HFFc6 (cell line): ENCODE data around the gene HLF. TPM values are rescaled to one million over a fixed set of nuclear protein-coding genes. Genes with fewer than 3 reads are reported as not detected.

Experiments used
- DNase-seq: peaks from one replicate; pipeline ENCODE4 v3.0.0-alpha.2; 2018
- H3K27ac Mint-ChIP-seq: 2 replicates; pipeline ENCODE4 v1.8.0; 2020; ENCODE audit warnings: mild to moderate bottlenecking, mixed read lengths
- H3K27me3 Mint-ChIP-seq: 2 replicates; pipeline ENCODE4 v1.8.0; 2021; ENCODE audit warnings: mild to moderate bottlenecking, moderate library complexity, mixed read lengths; ENCODE audit not compliant: insufficient read depth
- H3K36me3 Mint-ChIP-seq: 2 replicates; pipeline ENCODE4 v1.8.0; 2021; ENCODE audit warnings: low read depth, mixed read lengths
- H3K4me1 Mint-ChIP-seq: 2 replicates; pipeline ENCODE4 v1.8.0; 2020; ENCODE audit warnings: low read depth, mixed read lengths
- H3K4me3 Mint-ChIP-seq: 2 replicates; pipeline ENCODE4 v1.8.0; 2020; ENCODE audit warnings: mild to moderate bottlenecking, moderate library complexity, mixed read lengths
- H3K9me3 Mint-ChIP-seq: 2 replicates; pipeline ENCODE4 v1.8.0; 2020; ENCODE audit warnings: mild to moderate bottlenecking, mixed read lengths
- total RNA-seq, 6 experiments: library from RNA; stranded (reverse); fragmentation: NEBNext Ultra II Directional; extraction: Animal tissue kit (Norgen Biotek cat#: 25700); gene quantifications; 2 replicates in 1 of 6; 3 replicates in 5 of 6; pipeline ENCODE4 v1.2.3, GENCODE V29; 2021
- TF ChIP-seq, protein P1 (sequence below): fragments of 200-600 bp; sonication (generic); IDR thresholded peaks from 2 replicates; pipeline ENCODE4 v1.5.0; 2021; ENCODE audit warnings: antibody characterized with exemption, mild to moderate bottlenecking

Gene HLF
- total RNA-seq, 6 experiments from 2014 or later = not detected

DNA sequence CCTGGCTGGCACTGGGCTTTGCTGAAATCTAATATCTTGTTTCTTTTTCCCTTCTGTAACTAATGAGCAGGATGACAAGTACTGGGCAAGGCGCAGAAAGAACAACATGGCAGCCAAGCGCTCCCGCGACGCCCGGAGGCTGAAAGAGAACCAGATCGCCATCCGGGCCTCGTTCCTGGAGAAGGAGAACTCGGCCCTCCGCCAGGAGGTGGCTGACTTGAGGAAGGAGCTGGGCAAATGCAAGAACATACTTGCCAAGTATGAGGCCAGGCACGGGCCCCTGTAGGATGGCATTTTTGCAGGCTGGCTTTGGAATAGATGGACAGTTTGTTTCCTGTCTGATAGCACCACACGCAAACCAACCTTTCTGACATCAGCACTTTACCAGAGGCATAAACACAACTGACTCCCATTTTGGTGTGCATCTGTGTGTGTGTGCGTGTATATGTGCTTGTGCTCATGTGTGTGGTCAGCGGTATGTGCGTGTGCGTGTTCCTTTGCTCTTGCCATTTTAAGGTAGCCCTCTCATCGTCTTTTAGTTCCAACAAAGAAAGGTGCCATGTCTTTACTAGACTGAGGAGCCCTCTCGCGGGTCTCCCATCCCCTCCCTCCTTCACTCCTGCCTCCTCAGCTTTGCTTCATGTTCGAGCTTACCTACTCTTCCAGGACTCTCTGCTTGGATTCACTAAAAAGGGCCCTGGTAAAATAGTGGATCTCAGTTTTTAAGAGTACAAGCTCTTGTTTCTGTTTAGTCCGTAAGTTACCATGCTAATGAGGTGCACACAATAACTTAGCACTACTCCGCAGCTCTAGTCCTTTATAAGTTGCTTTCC is 56.0 kb downstream of the HLF start:
- peaks cover 24% of the 10 kb centered on the region for H3K4me1 Mint-ChIP-seq
- no peak for DNase-seq
- H3K27me3 Mint-ChIP-seq = peaks cover 3% of the 10 kb centered on the region
- no peaks in the 10 kb centered on the region for H3K9me3 Mint-ChIP-seq
- no peak overlapping the region for H3K27ac Mint-ChIP-seq
- peak overlapping the region; percentile 81 for H3K4me3 Mint-ChIP-seq
- TF ChIP-seq, protein P1, sequence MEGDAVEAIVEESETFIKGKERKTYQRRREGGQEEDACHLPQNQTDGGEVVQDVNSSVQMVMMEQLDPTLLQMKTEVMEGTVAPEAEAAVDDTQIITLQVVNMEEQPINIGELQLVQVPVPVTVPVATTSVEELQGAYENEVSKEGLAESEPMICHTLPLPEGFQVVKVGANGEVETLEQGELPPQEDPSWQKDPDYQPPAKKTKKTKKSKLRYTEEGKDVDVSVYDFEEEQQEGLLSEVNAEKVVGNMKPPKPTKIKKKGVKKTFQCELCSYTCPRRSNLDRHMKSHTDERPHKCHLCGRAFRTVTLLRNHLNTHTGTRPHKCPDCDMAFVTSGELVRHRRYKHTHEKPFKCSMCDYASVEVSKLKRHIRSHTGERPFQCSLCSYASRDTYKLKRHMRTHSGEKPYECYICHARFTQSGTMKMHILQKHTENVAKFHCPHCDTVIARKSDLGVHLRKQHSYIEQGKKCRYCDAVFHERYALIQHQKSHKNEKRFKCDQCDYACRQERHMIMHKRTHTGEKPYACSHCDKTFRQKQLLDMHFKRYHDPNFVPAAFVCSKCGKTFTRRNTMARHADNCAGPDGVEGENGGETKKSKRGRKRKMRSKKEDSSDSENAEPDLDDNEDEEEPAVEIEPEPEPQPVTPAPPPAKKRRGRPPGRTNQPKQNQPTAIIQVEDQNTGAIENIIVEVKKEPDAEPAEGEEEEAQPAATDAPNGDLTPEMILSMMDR = no peak
- H3K36me3 Mint-ChIP-seq = no peaks in the 10 kb centered on the region

DNA sequence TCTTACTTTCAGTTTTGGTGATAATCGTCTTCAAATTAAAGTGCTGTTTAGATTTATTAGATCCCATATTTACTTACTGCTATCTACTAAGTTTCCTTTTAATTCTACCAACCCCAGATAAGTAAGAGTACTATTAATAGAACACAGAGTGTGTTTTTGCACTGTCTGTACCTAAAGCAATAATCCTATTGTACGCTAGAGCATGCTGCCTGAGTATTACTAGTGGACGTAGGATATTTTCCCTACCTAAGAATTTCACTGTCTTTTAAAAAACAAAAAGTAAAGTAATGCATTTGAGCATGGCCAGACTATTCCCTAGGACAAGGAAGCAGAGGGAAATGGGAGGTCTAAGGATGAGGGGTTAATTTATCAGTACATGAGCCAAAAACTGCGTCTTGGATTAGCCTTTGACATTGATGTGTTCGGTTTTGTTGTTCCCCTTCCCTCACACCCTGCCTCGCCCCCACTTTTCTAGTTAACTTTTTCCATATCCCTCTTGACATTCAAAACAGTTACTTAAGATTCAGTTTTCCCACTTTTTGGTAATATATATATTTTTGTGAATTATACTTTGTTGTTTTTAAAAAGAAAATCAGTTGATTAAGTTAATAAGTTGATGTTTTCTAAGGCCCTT is 56.8 kb downstream of the HLF start:
- Mint-ChIP-seq H3K4me3 (peak overlapping the region; percentile 81), H3K27me3 (peaks cover 3% of the 10 kb centered on the region), H3K27ac (no peak overlapping the region), H3K4me1 (peaks cover 24% of the 10 kb centered on the region), H3K36me3 (no peaks in the 10 kb centered on the region), H3K9me3 (no peaks in the 10 kb centered on the region)
- TF ChIP-seq, protein P1 = no peak
- no peak for DNase-seq

DNA sequence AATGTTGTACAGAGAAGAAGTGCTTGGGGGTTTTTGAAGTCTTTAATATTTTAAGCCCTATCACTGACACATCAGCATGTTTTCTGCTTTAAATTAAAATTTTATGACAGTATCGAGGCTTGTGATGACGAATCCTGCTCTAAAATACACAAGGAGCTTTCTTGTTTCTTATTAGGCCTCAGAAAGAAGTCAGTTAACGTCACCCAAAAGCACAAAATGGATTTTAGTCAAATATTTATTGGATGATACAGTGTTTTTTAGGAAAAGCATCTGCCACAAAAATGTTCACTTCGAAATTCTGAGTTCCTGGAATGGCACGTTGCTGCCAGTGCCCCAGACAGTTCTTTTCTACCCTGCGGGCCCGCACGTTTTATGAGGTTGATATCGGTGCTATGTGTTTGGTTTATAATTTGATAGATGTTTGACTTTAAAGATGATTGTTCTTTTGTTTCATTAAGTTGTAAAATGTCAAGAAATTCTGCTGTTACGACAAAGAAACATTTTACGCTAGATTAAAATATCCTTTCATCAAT is 57.8 kb downstream of the HLF start:
- Mint-ChIP-seq H3K36me3 (no peaks in the 10 kb centered on the region), H3K27ac (0 out of 2 replicates have a peak overlapping the region, but pooled peaks have one; percentile 16), H3K4me1 (peaks cover 34% of the 10 kb centered on the region), H3K9me3 (no peaks in the 10 kb centered on the region), H3K27me3 (peaks cover 3% of the 10 kb centered on the region), H3K4me3 (no peak overlapping the region; the same call in 1 of the 2 replicates)
- DNase-seq = peak; percentile 28
- TF ChIP-seq, protein P1 = no peak

DNA sequence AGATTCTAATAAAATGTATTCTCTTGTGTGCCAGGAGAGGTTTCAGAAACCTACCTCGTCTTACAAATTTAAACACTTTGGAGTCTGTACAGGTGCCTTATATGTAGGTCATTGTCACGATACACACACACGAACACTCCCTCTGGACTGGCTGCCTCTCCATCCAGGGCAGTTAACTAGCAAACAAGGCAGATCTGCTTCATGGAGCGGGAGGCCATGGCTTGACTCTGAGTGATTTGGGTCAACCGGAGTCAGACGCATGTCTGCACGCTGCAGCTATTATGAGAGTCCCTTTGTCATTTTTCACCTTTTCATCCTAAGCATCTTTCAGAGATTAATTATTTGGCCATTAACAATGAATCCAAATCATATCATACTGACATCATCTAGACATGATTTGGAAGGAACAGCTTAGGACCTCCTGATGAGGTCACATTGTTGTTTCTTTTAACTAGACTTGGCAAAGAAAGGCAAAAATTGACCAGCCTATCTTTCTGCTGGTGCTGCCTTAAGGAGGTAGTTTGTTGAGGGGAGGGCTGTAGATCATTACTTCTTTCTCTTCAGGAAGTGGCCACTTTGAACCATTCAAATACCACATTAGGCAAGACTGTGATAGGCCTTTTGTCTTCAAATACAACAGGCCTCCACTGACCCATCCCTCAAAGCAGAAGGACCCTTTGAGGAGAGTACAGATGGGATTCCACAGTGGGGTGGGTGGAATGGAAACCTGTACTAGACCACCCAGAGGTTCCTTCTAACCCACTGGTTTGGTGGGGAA is 58.9 kb downstream of the HLF start:
- TF ChIP-seq, protein P1 = no peak
- Mint-ChIP-seq H3K27me3 (peaks cover 2% of the 10 kb centered on the region; the same call in 1 of the 2 replicates), H3K36me3 (no peaks in the 10 kb centered on the region), H3K4me1 (peaks cover 40% of the 10 kb centered on the region), H3K27ac (no peak overlapping the region), H3K4me3 (no peak overlapping the region), H3K9me3 (no peaks in the 10 kb centered on the region)
- DNase-seq = no peak

DNA sequence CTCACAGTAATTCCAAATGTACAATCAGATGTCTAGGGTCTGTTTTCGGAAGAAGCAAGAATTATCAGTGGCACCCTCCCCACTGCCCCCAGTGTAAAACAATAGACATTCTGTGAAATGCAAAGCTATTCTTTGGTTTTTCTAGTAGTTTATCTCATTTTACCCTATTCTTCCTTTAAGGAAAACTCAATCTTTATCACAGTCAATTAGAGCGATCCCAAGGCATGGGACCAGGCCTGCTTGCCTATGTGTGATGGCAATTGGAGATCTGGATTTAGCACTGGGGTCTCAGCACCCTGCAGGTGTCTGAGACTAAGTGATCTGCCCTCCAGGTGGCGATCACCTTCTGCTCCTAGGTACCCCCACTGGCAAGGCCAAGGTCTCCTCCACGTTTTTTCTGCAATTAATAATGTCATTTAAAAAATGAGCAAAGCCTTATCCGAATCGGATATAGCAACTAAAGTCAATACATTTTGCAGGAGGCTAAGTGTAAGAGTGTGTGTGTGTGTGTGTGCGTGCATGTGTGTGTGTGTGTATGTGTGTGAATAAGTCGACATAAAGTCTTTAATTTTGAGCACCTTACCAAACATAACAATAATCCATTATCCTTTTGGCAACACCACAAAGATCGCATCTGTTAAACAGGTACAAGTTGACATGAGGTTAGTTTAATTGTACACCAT is 59.7 kb downstream of the HLF start:
- no peaks in the 10 kb centered on the region for H3K27me3 Mint-ChIP-seq
- no peak for DNase-seq
- TF ChIP-seq, protein P1 = no peak
- no peak overlapping the region for H3K27ac Mint-ChIP-seq
- H3K4me3 Mint-ChIP-seq = no peak overlapping the region
- H3K9me3 Mint-ChIP-seq = no peaks in the 10 kb centered on the region
- no peaks in the 10 kb centered on the region for H3K36me3 Mint-ChIP-seq
- peaks cover 40% of the 10 kb centered on the region for H3K4me1 Mint-ChIP-seq
